Renal pelvis (tissue), 4 donors: ENCODE data around the gene IRF2BPL. TPM values are rescaled to one million over a fixed set of nuclear protein-coding genes. Genes with fewer than 3 reads are reported as not detected.
"Not testable (repeated sequence)": the region's sequence is repeated elsewhere in the genome, so short reads cannot be mapped to it uniquely, and the experiment has no call there.

ENCODE experiments used
- DNase-seq: peaks from one replicate; pipeline ENCODE4 v3.0.0-alpha.2; 2013
- polyA plus RNA-seq, 3 donors: library from polyadenylated mRNA; unstranded; fragments of 120-200 nt; gene quantifications; one replicate each; pipeline ENCODE4 v1.2.1, GENCODE V29; 2013; ENCODE audit not compliant: insufficient read length in 3 of 3

The IRF2BPL gene
- polyA plus RNA-seq, 3 donors: 43.2 to 62.1 (median 50.6) TPM

- DNase-seq: no peak
Measured at GRCh38 chr14:77037938-77038568, 9.5 kb upstream of the IRF2BPL start.

- no peak for DNase-seq
Measured at GRCh38 chr14:77037215-77037937, 8.9 kb upstream of the IRF2BPL start.

- no peak for DNase-seq
Measured at GRCh38 chr14:77036484-77037214, 8.1 kb upstream of the IRF2BPL start.

GRCh38 chr14:77035267-77035666 lies 6.8 kb upstream of the IRF2BPL start:
- no peak for DNase-seq

GRCh38 chr14:77033622-77034589 lies 5.4 kb upstream of the IRF2BPL start:
- no peak for DNase-seq

GRCh38 chr14:77032844-77033621 lies 4.5 kb upstream of the IRF2BPL start:
- DNase-seq: peak; percentile 97

GRCh38 chr14:77032491-77032843 lies 4.0 kb upstream of the IRF2BPL start:
- no peak for DNase-seq

- DNase-seq: no peak
Measured at GRCh38 chr14:77031759-77032490, 3.4 kb upstream of the IRF2BPL start.

GRCh38 chr14:77027538-77028383 lies 747 bp downstream of the IRF2BPL start:
- no peak for DNase-seq

GRCh38 chr14:77026930-77027537 lies 1.5 kb downstream of the IRF2BPL start:
- no peak for DNase-seq

- DNase-seq: no peak
Measured at GRCh38 chr14:77026166-77026929, 2.2 kb downstream of the IRF2BPL start.

- DNase-seq: no peak
Measured at GRCh38 chr14:77025744-77026165, 2.8 kb downstream of the IRF2BPL start.

- DNase-seq: no peak
Measured at GRCh38 chr14:77024171-77024691, 4.3 kb downstream of the IRF2BPL start.

- no peak for DNase-seq
Measured at GRCh38 chr14:77023001-77023996, 5.2 kb downstream of the IRF2BPL start.

GRCh38 chr14:77022236-77022852 lies 6.2 kb downstream of the IRF2BPL start:
- no peak for DNase-seq

GRCh38 chr14:77021424-77021823 lies 7.1 kb downstream of the IRF2BPL start:
- not testable (repeated sequence) for DNase-seq
